ENCODE measurements around the gene FBXL16.

- no peak for TF ChIP-seq POLR2AphosphoS5 (IDR thresholded peaks at IDR 0.05)
- TF ChIP-seq, protein P1, sequence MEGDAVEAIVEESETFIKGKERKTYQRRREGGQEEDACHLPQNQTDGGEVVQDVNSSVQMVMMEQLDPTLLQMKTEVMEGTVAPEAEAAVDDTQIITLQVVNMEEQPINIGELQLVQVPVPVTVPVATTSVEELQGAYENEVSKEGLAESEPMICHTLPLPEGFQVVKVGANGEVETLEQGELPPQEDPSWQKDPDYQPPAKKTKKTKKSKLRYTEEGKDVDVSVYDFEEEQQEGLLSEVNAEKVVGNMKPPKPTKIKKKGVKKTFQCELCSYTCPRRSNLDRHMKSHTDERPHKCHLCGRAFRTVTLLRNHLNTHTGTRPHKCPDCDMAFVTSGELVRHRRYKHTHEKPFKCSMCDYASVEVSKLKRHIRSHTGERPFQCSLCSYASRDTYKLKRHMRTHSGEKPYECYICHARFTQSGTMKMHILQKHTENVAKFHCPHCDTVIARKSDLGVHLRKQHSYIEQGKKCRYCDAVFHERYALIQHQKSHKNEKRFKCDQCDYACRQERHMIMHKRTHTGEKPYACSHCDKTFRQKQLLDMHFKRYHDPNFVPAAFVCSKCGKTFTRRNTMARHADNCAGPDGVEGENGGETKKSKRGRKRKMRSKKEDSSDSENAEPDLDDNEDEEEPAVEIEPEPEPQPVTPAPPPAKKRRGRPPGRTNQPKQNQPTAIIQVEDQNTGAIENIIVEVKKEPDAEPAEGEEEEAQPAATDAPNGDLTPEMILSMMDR (IDR thresholded peaks at IDR 0.05) = no peak
Observed at GRCh38 chr16:717450-718245, 12.0 kb upstream of the FBXL16 start.

Measured in suprapubic skin (tissue), 3 donors.